ENCODE results near the gene OR51D1.

DNA sequence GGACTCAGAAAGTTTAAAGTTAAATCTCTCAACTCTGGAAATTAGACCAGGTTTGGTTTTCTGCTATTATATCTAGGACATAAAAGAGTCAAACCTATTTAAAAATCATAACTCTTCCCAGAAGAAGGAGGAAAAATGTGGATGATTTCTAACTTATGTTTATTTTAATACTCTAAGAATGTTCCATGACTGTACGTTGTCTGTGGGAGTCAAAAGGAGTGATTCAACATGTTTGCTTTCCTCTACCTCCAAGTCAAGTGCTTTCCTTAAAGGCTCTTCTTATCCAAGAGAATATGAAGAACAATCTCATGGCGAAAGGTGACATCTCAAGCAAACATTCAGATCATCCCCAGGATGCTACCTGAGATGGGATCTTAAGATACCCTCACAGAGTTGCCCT lies 28.1 kb downstream of the OR51D1 start:
- TF ChIP-seq EZH2 (IDR thresholded peaks at IDR 0.05), result no peak
- no peak for TF ChIP-seq POLR2AphosphoS5 (IDR thresholded peaks at IDR 0.05; ENCODE audit: borderline replicate concordance, low read depth, low read length)
